ENCODE measurements around the gene COX20. TPM values are rescaled to one million over a fixed set of nuclear protein-coding genes. Genes with fewer than 3 reads are reported as not detected.

COX20 gene
- polyA plus RNA-seq, 1 donor from 2014 or later: 36.9 TPM

DNA sequence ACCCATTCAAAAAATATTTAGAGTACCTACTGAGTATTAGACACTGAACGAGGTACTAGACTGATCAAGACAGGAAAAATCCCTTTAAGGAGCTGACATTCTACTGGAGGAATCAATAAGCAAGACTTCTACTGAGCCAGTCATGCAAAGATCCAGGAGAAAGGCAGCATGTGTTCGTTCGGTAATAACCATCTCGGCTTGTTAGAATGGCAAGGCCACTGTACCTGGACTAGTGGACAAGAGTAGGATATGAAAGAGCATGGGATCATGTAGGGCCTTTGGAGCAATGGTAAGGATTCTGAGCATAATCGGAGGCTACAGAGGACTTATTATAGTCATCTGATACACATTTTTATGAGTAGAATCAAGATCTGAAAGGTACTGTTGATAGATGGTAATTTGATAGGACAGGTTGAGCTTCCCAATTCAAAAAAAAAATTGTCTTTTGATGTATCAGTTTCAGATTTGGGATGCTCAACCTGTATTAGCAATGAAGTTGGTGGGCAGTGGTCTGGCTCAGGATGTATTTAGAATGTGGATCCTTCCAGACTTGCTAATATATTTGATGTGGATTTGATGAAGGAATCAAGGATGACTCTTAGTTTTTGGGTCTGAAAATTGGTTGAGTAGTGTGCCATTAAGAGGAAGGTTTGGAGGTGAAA lies 2.3 kb downstream of the COX20 start:
- Mint-ChIP-seq H3K36me3 (peaks cover 5% of the 10 kb centered on the region), H3K9me3 (no peaks in the 10 kb centered on the region), H3K27me3 (no peaks in the 10 kb centered on the region), H3K27ac (peak overlapping the region in 2 of 3 donors; percentile 29 to 96), H3K4me3 (peak overlapping the region in 3 of 4 donors; percentile 38 to 99 (median 95)), H3K4me1 (peaks cover 24 to 44% (median 42%) of the 10 kb centered on the region in 3 donors)

DNA sequence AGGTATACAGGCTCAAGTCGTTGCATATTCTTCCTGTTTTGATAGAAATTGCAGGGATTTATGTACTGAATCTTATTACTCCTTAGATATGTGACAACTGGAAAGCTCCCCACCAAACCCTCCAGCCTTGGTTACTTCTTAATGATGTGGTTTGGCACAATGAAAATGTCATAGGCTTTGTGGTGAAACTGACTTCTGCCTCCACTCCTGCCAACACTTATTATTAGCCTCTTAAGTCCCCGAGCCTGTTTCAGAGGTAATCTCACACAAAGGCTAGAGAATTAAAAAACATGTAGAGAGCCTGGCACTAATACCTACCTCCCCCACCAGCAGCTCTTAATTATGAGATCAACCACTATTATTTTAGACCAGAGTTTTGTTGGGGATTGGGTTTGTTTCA lies 4.2 kb downstream of the COX20 start:
- peaks cover 21 to 39% (median 35%) of the 10 kb centered on the region in 3 donors for H3K4me1 Mint-ChIP-seq
- no peaks in the 10 kb centered on the region for H3K27me3 Mint-ChIP-seq
- peaks cover 5% of the 10 kb centered on the region for H3K36me3 Mint-ChIP-seq
- H3K9me3 Mint-ChIP-seq: no peaks in the 10 kb centered on the region
- H3K4me3 Mint-ChIP-seq: peak overlapping the region in 1 of 4 donors; percentile 54
- peak overlapping the region in 2 of 3 donors; percentile 64 to 96 for H3K27ac Mint-ChIP-seq

DNA sequence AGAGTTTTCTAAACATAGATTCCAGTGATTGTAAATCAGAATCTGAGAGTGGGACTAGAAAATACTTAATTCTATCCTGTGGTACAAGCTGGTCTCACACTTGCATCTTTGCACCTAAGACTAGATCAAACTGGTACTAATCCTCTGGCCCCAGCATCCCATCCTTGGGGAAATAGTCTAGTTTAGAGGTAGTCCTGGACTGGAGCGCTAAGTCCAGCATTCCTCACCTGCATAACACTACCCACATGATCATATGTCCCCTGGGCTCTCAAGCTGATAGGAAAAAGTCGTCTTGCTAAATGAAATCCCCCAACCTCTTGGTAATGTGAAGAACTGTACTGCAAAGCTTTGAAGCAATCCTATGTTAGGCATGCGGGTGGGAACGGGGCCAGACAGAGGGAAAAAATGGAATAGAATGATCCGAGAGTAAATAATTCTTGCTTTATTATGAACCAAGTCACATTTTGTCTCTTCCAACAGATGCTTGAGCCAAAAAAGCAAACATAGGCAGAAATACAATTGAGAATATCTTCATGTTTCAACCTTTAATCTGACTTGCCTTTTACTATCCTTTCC lies 4.8 kb downstream of the COX20 start:
- Mint-ChIP-seq H3K27ac (peak overlapping the region; percentile 16 to 68 (median 65)), H3K27me3 (no peaks in the 10 kb centered on the region), H3K9me3 (no peaks in the 10 kb centered on the region), H3K36me3 (peaks cover 5% of the 10 kb centered on the region), H3K4me1 (peaks cover 21 to 39% (median 33%) of the 10 kb centered on the region in 3 donors), H3K4me3 (peak overlapping the region in 2 of 4 donors; percentile 2 to 4)

DNA sequence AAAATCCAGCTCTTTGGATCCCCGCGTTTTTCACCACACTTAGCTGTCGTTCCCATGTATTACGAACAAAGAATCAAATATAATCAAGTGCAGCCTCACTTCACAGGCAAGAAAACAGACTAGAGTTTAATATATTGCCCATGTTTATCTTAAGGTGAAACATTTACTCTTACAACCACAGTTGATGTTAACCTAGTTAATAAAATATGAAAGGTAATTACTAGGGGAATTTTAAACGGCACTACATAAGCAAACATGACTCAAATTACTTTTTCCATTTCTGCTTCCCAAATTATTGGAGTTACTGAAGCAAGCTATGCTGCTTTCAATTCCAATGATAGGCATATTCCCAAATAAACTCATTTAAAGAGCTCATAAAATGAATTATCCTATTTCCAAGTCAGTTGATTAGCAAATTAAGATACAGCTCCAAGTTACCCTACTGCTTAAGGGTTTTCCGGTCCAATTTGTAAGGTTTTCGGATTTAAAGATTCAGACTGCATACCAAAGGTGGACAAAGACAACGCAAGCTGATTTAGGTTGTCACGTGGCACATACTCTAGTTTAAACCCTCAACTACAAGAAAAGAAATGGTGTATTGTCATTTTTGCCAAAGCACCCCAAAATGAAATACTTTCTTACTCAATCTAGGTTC lies 5.9 kb downstream of the COX20 start:
- peaks cover 18 to 37% (median 30%) of the 10 kb centered on the region in 3 donors for H3K4me1 Mint-ChIP-seq
- peaks cover 5% of the 10 kb centered on the region for H3K36me3 Mint-ChIP-seq
- H3K27me3 Mint-ChIP-seq: no peaks in the 10 kb centered on the region
- H3K4me3 Mint-ChIP-seq: peak overlapping the region in 1 of 4 donors; percentile 4
- peak overlapping the region in 2 of 3 donors; percentile 12 to 65 for H3K27ac Mint-ChIP-seq
- no peaks in the 10 kb centered on the region for H3K9me3 Mint-ChIP-seq

DNA sequence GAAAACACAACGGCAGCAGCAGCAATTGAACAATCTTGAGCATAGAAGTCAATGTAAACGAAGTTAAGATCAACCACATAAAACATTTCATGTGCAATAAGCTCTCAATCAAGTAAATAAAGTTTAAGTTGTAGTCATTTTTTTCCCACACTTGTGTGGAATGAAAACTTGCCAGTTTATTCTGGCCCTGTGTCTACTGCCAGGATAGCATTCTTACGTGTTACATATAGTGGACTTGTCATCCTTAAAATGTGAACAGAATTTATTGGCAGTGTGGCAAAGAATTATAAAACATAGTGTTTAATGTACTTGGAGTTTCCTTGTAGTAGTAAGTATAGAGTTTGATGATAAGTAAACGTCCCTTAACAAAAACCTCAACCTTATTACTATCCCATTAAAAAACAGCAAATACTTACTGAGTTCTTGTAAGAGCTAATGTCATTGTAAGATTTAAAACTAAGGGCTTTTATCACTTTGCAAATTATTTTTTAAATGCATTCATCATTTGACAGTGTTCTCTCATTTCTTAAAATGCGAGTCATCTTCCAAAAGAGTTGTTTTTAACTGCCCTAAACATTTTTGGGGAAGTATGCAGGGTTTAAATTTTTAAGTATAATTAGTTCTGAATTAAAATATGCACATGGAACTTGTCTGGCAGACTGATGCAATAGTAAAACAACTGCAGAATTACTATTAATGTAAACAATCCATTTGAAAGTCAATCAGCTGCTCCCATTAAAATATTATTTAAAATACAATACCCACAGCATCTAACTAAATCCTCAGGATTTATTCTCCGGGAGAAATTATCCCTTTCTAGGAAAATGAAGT lies 7.9 kb downstream of the COX20 start:
- Mint-ChIP-seq H3K27me3 (no peaks in the 10 kb centered on the region), H3K9me3 (no peaks in the 10 kb centered on the region), H3K4me1 (peaks cover 6 to 23% (median 20%) of the 10 kb centered on the region in 3 donors), H3K27ac (no peak overlapping the region), H3K4me3 (no peak overlapping the region), H3K36me3 (peaks cover 4% of the 10 kb centered on the region)

DNA sequence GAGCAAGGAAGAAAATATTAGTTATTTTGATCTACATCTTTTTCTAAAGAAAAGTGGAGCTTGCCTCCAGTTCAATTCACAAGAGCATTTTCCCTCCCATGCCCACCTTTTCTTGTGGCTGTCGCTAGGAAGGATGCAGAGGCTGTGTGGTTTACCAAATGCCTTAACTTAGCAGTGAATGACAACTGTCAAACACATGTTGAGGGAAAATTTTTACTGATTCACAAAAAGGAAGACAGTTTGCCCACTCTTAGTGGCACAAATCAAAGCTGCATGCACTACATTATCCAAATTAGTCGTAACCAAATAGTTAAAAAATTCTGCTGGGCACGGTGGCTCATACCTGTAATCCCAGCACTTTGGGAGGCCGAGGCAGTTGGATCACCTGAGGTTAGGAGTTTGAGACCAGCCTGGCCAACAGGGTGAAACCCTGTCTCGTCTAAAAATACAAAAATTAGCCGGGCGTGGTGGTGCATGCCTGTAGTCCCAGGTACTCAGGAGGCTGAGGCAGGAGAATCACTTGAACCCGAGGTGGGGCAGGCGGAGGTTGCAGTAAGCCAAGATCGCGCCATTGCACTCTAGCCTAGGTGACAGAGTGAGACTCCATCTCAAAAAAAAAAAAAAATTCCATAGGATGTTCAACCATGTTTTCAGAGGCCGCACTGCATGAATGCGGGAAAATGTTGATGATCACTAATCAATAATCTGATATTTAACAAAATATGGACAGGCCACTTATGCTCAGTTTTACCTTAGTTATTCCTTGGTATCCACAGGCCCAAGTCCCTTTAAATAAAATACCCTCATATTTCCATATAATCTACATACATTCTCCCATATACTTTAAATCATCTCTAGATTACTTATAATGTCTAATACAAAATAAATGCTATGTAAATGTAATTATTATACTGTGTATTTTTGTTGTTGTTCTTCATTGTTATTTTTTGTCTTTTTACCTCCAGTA lies 9.0 kb downstream of the COX20 start:
- no peak overlapping the region for H3K4me3 Mint-ChIP-seq
- no peak overlapping the region for H3K27ac Mint-ChIP-seq
- no peaks in the 10 kb centered on the region for H3K9me3 Mint-ChIP-seq
- H3K4me1 Mint-ChIP-seq: peaks cover 6 to 22% (median 20%) of the 10 kb centered on the region in 3 donors
- H3K36me3 Mint-ChIP-seq: peaks cover 2% of the 10 kb centered on the region
- no peaks in the 10 kb centered on the region for H3K27me3 Mint-ChIP-seq

DNA sequence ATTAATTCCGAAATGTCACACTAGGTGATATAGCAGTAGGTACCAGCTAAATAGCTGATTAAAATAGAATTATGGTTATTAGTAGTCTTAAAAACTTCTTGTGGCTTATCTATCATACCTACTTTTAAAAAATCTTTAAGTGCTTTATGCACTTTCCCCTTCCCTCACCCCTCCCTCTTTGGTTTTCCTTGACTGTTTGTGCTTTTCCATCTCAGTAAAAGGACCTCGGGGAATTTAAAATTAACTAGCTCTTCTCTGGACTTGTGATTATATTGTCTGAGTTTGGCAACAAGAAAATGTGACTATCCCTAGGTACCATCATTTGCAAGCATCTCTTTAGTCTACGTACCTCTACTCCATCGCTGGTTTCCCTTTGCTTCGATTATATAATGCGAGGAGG lies 11.2 kb downstream of the COX20 start:
- peaks cover 0 to 20% (median 13%) of the 10 kb centered on the region in 3 donors for H3K4me1 Mint-ChIP-seq
- peak overlapping the region in 1 of 3 donors; percentile 86 for H3K27ac Mint-ChIP-seq
- no peaks in the 10 kb centered on the region for H3K36me3 Mint-ChIP-seq
- no peaks in the 10 kb centered on the region for H3K9me3 Mint-ChIP-seq
- no peaks in the 10 kb centered on the region for H3K27me3 Mint-ChIP-seq
- peak overlapping the region in 1 of 4 donors; percentile 5 for H3K4me3 Mint-ChIP-seq

DNA sequence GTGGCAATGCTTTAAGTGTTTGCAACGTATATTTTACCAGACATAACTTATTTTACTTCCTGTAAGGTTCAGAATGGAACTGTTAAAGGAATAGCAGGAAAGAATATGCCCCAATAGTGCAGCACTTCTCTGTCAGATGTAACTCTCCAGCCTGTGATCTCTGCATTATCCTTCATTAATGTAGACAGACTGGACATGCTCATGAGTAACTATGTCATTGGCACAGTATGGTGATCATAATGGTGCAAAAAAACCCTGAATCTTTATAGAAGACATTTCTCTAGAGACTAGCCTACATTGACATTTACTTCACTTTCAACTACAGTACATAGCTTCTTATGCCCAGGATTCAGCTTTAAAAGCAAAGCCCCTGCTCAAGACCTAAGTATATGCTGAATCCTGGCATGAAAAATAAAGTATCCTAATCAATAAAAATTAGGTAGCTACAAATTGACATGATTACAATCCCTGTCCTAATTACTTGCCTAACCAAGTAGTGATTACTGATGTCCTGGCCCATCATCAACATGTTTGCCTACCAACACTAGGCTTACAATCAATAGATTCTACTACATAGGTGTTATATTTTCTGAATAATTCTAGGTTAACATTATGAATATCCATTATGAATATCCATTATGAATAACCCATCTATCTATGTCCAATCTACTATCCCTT lies 13.9 kb downstream of the COX20 start:
- H3K36me3 Mint-ChIP-seq: peaks cover 2% of the 10 kb centered on the region
- peak overlapping the region in 2 of 3 donors; percentile 67 to 91 for H3K27ac Mint-ChIP-seq
- H3K4me3 Mint-ChIP-seq: no peak overlapping the region
- H3K27me3 Mint-ChIP-seq: no peaks in the 10 kb centered on the region
- H3K4me1 Mint-ChIP-seq: peaks cover 5 to 36% (median 20%) of the 10 kb centered on the region in 3 donors
- H3K9me3 Mint-ChIP-seq: no peaks in the 10 kb centered on the region

DNA sequence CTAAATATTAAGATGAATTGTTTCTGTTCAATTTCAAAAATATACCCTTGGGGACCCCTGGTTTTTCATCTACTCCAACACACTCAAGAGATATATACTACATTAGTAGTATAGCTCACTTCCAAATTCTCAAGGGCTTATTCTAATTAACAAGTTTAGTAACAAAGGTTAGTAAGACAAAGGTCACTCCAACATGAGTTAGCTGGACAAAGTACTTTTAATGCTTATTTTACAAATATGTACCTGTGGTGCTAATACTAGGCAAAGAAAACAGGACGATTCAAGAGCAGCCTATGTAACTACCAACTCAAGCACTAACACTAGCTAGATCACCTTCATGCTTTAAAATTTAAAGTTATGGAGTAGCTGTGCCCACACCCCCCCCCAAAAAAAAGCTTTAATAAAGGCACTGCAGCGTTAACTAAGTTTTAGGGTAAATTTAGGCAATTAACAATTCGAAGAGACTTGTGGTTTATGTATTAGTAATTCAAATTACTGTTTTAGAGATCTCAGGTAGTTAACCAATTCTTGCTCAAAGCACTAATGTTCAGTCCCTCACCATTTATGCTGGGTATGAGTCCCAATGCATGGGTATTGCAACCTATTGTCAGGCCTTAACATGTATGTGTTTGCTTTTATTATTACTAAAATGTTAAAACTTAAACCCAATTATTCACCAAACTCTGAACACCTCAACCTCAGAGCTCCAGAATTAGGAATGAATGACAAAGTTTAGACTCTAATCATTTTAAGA lies 14.8 kb downstream of the COX20 start:
- peaks cover 12 to 46% (median 28%) of the 10 kb centered on the region in 3 donors for H3K4me1 Mint-ChIP-seq
- no peaks in the 10 kb centered on the region for H3K27me3 Mint-ChIP-seq
- H3K27ac Mint-ChIP-seq: peak overlapping the region in 2 of 3 donors; percentile 31 to 86
- no peak overlapping the region for H3K4me3 Mint-ChIP-seq
- H3K9me3 Mint-ChIP-seq: no peaks in the 10 kb centered on the region
- peaks cover 3% of the 10 kb centered on the region for H3K36me3 Mint-ChIP-seq

DNA sequence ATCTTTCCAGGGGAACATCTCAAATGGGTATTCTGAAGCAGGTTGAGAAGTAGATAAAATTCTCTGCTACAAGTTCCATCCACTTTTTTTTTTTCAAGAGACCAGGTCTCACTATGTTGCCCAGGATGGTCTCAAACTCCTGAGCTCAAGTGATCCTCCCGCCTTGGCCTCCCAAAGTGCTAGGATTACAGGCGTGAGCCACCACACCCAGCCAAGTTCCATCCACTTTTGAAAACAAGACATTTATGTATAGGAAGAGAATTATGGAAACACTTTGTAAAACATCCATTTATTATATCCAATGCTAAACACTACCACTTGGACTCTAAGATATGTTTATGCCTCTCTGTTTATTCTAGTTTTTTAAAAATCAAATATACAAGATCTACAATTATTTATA lies 15.4 kb downstream of the COX20 start:
- no peaks in the 10 kb centered on the region for H3K27me3 Mint-ChIP-seq
- H3K4me1 Mint-ChIP-seq: peaks cover 19 to 52% (median 33%) of the 10 kb centered on the region in 3 donors
- H3K36me3 Mint-ChIP-seq: peaks cover 4% of the 10 kb centered on the region
- peak overlapping the region in 2 of 3 donors; percentile 31 to 86 for H3K27ac Mint-ChIP-seq
- no peaks in the 10 kb centered on the region for H3K9me3 Mint-ChIP-seq
- H3K4me3 Mint-ChIP-seq: no peak overlapping the region

DNA sequence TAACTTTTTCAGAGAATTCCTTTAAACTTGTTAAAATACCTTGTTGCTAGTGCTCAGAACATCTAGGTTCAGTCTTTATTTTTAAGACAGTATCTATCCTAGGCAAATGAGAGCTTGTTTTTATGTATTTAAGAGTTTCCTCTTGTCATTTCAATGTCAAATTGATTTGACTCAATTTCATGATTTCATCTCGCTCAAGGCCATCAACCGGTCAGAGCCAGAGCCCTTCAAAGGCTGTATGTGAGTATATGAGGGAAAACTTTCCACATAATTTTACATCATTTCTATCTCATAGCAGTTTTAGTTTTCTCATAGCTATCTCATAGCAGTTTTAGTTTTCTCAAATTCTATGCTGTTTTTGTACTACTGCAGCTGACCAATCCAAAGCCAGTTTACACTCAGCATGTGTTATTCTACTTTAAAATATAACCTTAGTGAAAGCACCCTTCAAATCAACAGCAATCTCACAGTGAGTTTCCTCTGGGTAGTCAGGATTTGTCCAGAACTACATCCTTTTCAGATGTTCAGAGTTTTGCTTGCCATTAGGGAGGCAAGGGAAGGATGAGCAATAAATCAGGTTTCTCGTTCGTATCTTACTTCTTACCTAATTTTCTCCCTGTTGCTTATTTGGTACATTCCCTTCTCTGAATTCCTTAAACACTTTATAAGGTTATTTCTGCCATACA lies 16.2 kb downstream of the COX20 start:
- Mint-ChIP-seq H3K27ac (peak overlapping the region in 1 of 3 donors; percentile 45), H3K27me3 (no peaks in the 10 kb centered on the region), H3K9me3 (no peaks in the 10 kb centered on the region), H3K36me3 (peaks cover 4% of the 10 kb centered on the region), H3K4me1 (peaks cover 20 to 51% (median 36%) of the 10 kb centered on the region in 3 donors), H3K4me3 (no peak overlapping the region)

DNA sequence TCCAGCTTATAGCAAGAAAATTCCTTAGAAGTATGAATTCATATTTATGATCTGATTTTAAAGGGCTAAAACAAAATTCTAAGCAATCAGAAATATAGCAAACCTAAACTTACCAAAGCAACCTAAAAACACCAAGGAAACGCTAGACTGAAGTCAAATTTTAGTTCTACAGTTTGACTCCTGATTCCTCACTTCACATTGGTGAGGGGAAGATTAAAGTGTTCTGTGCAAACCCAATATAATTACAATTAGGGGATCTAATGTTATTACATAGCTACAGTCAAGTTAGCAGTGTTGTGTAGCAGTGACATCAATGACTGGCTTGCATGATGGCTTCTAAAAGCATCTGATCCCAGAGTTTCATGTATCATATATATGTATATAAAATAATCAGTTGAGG lies 17.2 kb downstream of the COX20 start:
- Mint-ChIP-seq H3K9me3 (no peaks in the 10 kb centered on the region), H3K4me1 (peaks cover 20 to 47% (median 37%) of the 10 kb centered on the region in 3 donors), H3K4me3 (no peak overlapping the region), H3K27ac (peak overlapping the region in 2 of 3 donors; percentile 4 to 45), H3K36me3 (peaks cover 4% of the 10 kb centered on the region), H3K27me3 (no peaks in the 10 kb centered on the region)
